GM12878 (cell line): ENCODE results near the gene ADD1. TPM values are rescaled to one million over a fixed set of nuclear protein-coding genes. Genes with fewer than 3 reads are reported as not detected.

Experiments used
- ATAC-seq: fragments of 200-7000 bp; cut with Tn5 transposase; 3 replicates; pipeline ENCODE4 v1.9.1; 2020; ENCODE audit warnings: mild to moderate bottlenecking, moderate library complexity
- BruUV-seq: library from RNA; stranded (reverse); fragments of 400-500 nt; replicated peaks from 2 replicates; lab custom pipeline; 2021; lab: Mats Ljungman, UMichigan
- CTCF ChIA-PET: fragments of 300-600 bp; sonication (Branson Sonifier 250); formaldehyde crosslinking; extraction: SDS; loops from one replicate; lab custom pipeline; 2021; ENCODE audit warnings: inconsistent platforms; lab: Yijun Ruan, JAX
- POLR2A ChIA-PET: fragments of 350-600 bp; formaldehyde crosslinking; extraction: SDS; loops from one replicate; lab custom pipeline; 2021; ENCODE audit warnings: inconsistent platforms; lab: Charles Lee
- RAD21 ChIA-PET: fragments of 300-600 bp; sonication (Branson Sonifier 250); formaldehyde crosslinking; loops from one replicate; lab custom pipeline; 2023; ENCODE audit warnings: antibody characterized with exemption; ENCODE audit not compliant: unreplicated experiment; lab: Charles Lee
- SMC1A ChIA-PET: fragments of 300-600 bp; sonication (Branson Sonifier 250); formaldehyde crosslinking; loops from one replicate; lab custom pipeline; 2023; ENCODE audit not compliant: unreplicated experiment, uncharacterized antibody; lab: Charles Lee
- DNase-seq: peaks from one replicate; pipeline ENCODE4 v3.0.0-alpha.2; 2011; ENCODE audit warnings: low read depth, low spot score
- FAIRE-seq: peaks from 3 replicates; lab custom pipeline; 2011; peaks lifted over from hg19 to GRCh38; lab: Jason Lieb, UNC
- H2AFZ ChIP-seq: 2 replicates; pipeline ENCODE4 v1.6.0; 2011; ENCODE audit warnings: low read depth, low read length, control low read depth; ENCODE audit not compliant: control insufficient read depth
- H3K27ac ChIP-seq: 2 replicates; pipeline ENCODE4 v1.5.1; 2011; ENCODE audit warnings: control low read depth; ENCODE audit not compliant: control insufficient read depth, insufficient read depth
- H3K27me3 ChIP-seq, 2 experiments: replicated peaks in 1 of 2; 2 replicates each; pipeline versions ENCODE4 v1.6.0 to v1.6.1; 2011; ENCODE audit warnings: low read length in 1 of 2; ENCODE audit not compliant: control insufficient read depth in 2 of 2, insufficient read depth in 2 of 2
- H3K36me3 ChIP-seq, 2 experiments: 2 replicates each; pipeline ENCODE4 v1.5.1; 2011; ENCODE audit warnings: low read length in 1 of 2; ENCODE audit not compliant: control insufficient read depth in 2 of 2, insufficient read depth in 2 of 2
- H3K4me1 ChIP-seq: 2 replicates; pipeline ENCODE4 v1.6.1; 2011; ENCODE audit warnings: mild to moderate bottlenecking, low read length, moderate library complexity, mixed read lengths; ENCODE audit not compliant: control insufficient read depth, insufficient read depth
- H3K4me2 ChIP-seq: 2 replicates; pipeline ENCODE4 v1.6.0; 2011; ENCODE audit warnings: control low read depth; ENCODE audit not compliant: control insufficient read depth, insufficient read depth
- H3K4me3 ChIP-seq: fragments of 200-600 bp; sonication (generic); 2 replicates; pipeline ENCODE4 v1.5.1; 2016
- H3K79me2 ChIP-seq: 2 replicates; pipeline ENCODE4 v1.6.0; 2011; ENCODE audit warnings: low read length; ENCODE audit not compliant: control insufficient read depth, insufficient read depth
- H3K9ac ChIP-seq: 2 replicates; pipeline ENCODE4 v1.8.0; 2011; ENCODE audit warnings: low read length, control low read depth, mixed read lengths; ENCODE audit not compliant: control insufficient read depth, insufficient read depth
- H3K9me3 ChIP-seq: replicated peaks from 3 replicates; pipeline ENCODE4 v1.5.1; 2011; ENCODE audit warnings: mild to moderate bottlenecking, low read length; ENCODE audit not compliant: control insufficient read depth, insufficient read depth
- H4K20me1 ChIP-seq: 2 replicates; pipeline ENCODE4 v1.6.0; 2011; ENCODE audit not compliant: control insufficient read depth, insufficient read depth
- CEBPZ ChIP-seq: fragments of 150-350 bp; IDR thresholded peaks from 2 replicates; pipeline ENCODE4 v1.6.1; 2016; ENCODE audit warnings: low read depth, low read length
- E2F4 ChIP-seq: IDR thresholded peaks from 2 replicates; pipeline ENCODE4 v1.6.1; 2012; ENCODE audit warnings: low read depth, low read length, improper control_type of control experiment
- KAT2A ChIP-seq: conservative IDR thresholded peaks from 2 replicates; pipeline ENCODE4 v1.6.1; 2011; ENCODE audit warnings: low read depth, low read length; ENCODE audit not compliant: control insufficient read depth
- KDM1A ChIP-seq: fragments of 200-600 bp; sonication (generic); IDR thresholded peaks from 2 replicates; pipeline ENCODE4 v1.6.1; 2016; ENCODE audit warnings: borderline replicate concordance
- NFXL1 ChIP-seq: fragments of 450-650 bp; IDR thresholded peaks from 2 replicates; pipeline ENCODE4 v1.6.1; 2017; ENCODE audit warnings: antibody characterized with exemption, mild to moderate bottlenecking, borderline replicate concordance
- PKNOX1 ChIP-seq: fragments of 450-650 bp; IDR thresholded peaks from 2 replicates; pipeline ENCODE4 v1.6.1; 2016; ENCODE audit warnings: mild to moderate bottlenecking
- TCF3 ChIP-seq: IDR thresholded peaks from 2 replicates; pipeline ENCODE4 v1.6.1; 2012; ENCODE audit warnings: low read depth, mild to moderate bottlenecking, low read length, borderline replicate concordance; ENCODE audit not compliant: insufficient read depth
- WGBS: methylation state at CpG from one replicate; pipeline ENCODE4 v1.1.6; 2016; ENCODE audit warnings: low lambda C conversion rate; ENCODE audit not compliant: insufficient replicate concordance, insufficient coverage; ENCODE audit errors: missing lambda C conversion rate; 5-methylcytosine and 5-hydroxymethylcytosine counted together
- in situ Hi-C: fragments of 300-500 bp; cut with MboI; formaldehyde crosslinking; loops from 9 replicates; pipeline ENCODE4 v1.14.3; 2018; ENCODE audit warnings: mixed read lengths
- intact Hi-C: fragments of 100-400 bp; cut with micrococcal nuclease; formaldehyde crosslinking; loops from one replicate; pipeline ENCODE4 v1.14.2; 2022; ENCODE audit not compliant: unreplicated experiment
- polyA plus RNA-seq, 11 experiments: library from polyadenylated mRNA; depleted of rRNA in 4 of 11; unstranded in 6 of 11; stranded (reverse) in 5 of 11; fragments of >200 nt; fragmentation: Nextera tagmentation in 4 of 11; fragmentation: Illumina TruSeq in 1 of 11; extraction: Ambion mirVana in 4 of 11; extraction: Trizol in 1 of 11; gene quantifications; 1 replicate in 1 of 11; 2 replicates in 10 of 11; pipeline versions ENCODE4 v1.2.1 to v1.2.3, GENCODE V29; 2011 to 2016; ENCODE audit warnings: inconsistent platforms in 2 of 11, missing spikeins in 2 of 11, low read depth in 1 of 11
- total RNA-seq, 4 experiments: library from RNA; depleted of rRNA in 3 of 4; stranded (reverse); fragments of >200 nt in 3 of 4; fragmentation: Illumina TruSeq in 1 of 4; extraction: Trizol in 1 of 4; gene quantifications; 2 replicates each; pipeline versions ENCODE4 v1.2.1 to v1.2.3, GENCODE V29; 2013 to 2021
- TF ChIP-seq, protein P1 (sequence below): fragments of 150-350 bp; IDR thresholded peaks from 2 replicates; pipeline ENCODE4 v1.6.1; 2014; ENCODE audit warnings: mild to moderate bottlenecking, low read depth, low read length

ADD1 gene
- total and polyA plus RNA-seq, 10 of the 15 experiments (the other 5 are each of a cell fraction or from before 2014, with no cell fraction given), result 21.6 to 182 (median 105) TPM

- no peak for TF ChIP-seq E2F4
These were observed 35.4 kb downstream of the ADD1 start (continued) for GRCh38 chr4:2879026-2879425.

DNA sequence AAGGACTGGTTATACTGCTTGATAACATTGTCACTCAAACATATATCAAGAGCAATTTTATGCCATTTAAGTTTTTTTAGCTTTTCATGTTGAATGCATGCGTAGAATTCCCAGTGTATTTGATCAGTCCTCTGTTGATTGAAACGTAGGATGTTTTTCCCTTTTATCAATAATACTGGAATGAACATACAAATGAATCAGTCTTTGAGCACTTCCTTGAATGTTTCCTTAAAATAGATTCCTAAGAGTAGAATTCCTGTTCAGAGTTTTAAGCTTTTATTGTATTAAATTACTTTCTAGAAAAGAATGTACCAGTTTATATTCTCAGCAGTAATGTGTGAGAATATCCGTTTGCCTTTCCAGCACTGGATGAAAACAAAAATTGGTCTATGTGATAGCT is 37.8 kb downstream of the ADD1 start:
- FAIRE-seq (no peak), DNase-seq (no peak), ATAC-seq (no peak)
- no peak overlapping the region for H3K4me3 ChIP-seq
- no peak for TF ChIP-seq NFXL1
- TF ChIP-seq KDM1A, result no peak
- no peak for TF ChIP-seq PKNOX1
- no peak for TF ChIP-seq TCF3
- TF ChIP-seq CEBPZ, result no peak
- no peak for TF ChIP-seq KAT2A
- TF ChIP-seq, protein P1, sequence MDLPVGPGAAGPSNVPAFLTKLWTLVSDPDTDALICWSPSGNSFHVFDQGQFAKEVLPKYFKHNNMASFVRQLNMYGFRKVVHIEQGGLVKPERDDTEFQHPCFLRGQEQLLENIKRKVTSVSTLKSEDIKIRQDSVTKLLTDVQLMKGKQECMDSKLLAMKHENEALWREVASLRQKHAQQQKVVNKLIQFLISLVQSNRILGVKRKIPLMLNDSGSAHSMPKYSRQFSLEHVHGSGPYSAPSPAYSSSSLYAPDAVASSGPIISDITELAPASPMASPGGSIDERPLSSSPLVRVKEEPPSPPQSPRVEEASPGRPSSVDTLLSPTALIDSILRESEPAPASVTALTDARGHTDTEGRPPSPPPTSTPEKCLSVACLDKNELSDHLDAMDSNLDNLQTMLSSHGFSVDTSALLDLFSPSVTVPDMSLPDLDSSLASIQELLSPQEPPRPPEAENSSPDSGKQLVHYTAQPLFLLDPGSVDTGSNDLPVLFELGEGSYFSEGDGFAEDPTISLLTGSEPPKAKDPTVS, result no peak
- H3K4me2 ChIP-seq, result no peak overlapping the region
- CTCF ChIA-PET, result no interaction called here
- BruUV-seq, result no TSS peak
- H2AFZ ChIP-seq, result no peak overlapping the region
- no peak overlapping the region for H3K27ac ChIP-seq
- no peaks in the 10 kb centered on the region for H3K79me2 ChIP-seq
- 95% methylated on average over 3 of the region's 3 CpGs for WGBS
- in situ Hi-C loops, result no loop called here
- H3K4me1 ChIP-seq, result no peaks in the 10 kb centered on the region
- H4K20me1 ChIP-seq, result no peaks in the 10 kb centered on the region
- H3K9ac ChIP-seq, result no peak overlapping the region
- RAD21 ChIA-PET, result no interaction called here
- H3K36me3 ChIP-seq, result peaks cover 11 to 32% of the 10 kb centered on the region in 2 experiments
- SMC1A ChIA-PET, result interaction anchor here (0.9 to 1.3 kb wide), 2 partner anchors 9 kb away, joined by 4 to 5 read pairs; no protein-coding TSS in a partner anchor
- POLR2A ChIA-PET, result no interaction called here
- no peaks in the 10 kb centered on the region for H3K27me3 ChIP-seq
- H3K9me3 ChIP-seq, result no peaks in the 10 kb centered on the region
- intact Hi-C loops, result no loop called here
